Measurements from ENCODE around the gene RASEF.
"Not testable (repeated sequence)": the region's sequence is repeated elsewhere in the genome, so short reads cannot be mapped to it uniquely, and the experiment has no call there.

Gene RASEF

GRCh38 chr9:83062651-83063527 lies at the start of gene RASEF:
RASEF (minus strand) TSS chr9:83063142; CDS start chr9:83062867, 275 bp downstream.
- in situ Hi-C loops (cut with HindIII; ENCODE audit: low pct_ligation_motif_present, low pct_unique_long_range_greater_than_20kb, low sequenced_read_pairs), result no loop called here
- peak; percentile 69 for DNase-seq

- DNase-seq, result no peak
- in situ Hi-C loops (cut with HindIII; ENCODE audit: low pct_ligation_motif_present, low pct_unique_long_range_greater_than_20kb, low sequenced_read_pairs), result no loop called here
Measured at GRCh38 chr9:83111169-83111568, 48.2 kb upstream of the RASEF start.

GRCh38 chr9:83109296-83109695 lies 46.4 kb upstream of the RASEF start:
- no peak for DNase-seq
- in situ Hi-C loops (cut with HindIII; ENCODE audit: low pct_ligation_motif_present, low pct_unique_long_range_greater_than_20kb, low sequenced_read_pairs), result no loop called here

- in situ Hi-C loops (cut with HindIII; ENCODE audit: low pct_ligation_motif_present, low pct_unique_long_range_greater_than_20kb, low sequenced_read_pairs), result no loop called here
- no peak for DNase-seq
Measured at GRCh38 chr9:83108208-83108607, 45.3 kb upstream of the RASEF start.

GRCh38 chr9:83106772-83107171 lies 43.8 kb upstream of the RASEF start:
- no peak for DNase-seq
- in situ Hi-C loops (cut with HindIII; ENCODE audit: low pct_ligation_motif_present, low pct_unique_long_range_greater_than_20kb, low sequenced_read_pairs), result no loop called here

GRCh38 chr9:83106263-83106662 lies 43.3 kb upstream of the RASEF start:
- no peak for DNase-seq

GRCh38 chr9:83097633-83098032 lies 34.7 kb upstream of the RASEF start:
- no peak for DNase-seq
- in situ Hi-C loops (cut with HindIII; ENCODE audit: low pct_ligation_motif_present, low pct_unique_long_range_greater_than_20kb, low sequenced_read_pairs), result no loop called here

More at GRCh38 chr9:83106263-83106662, 43.3 kb upstream of the RASEF start:
- in situ Hi-C loops (cut with HindIII; ENCODE audit: low pct_ligation_motif_present, low pct_unique_long_range_greater_than_20kb, low sequenced_read_pairs), result no loop called here

GRCh38 chr9:83093311-83093710 lies 30.4 kb upstream of the RASEF start:
- in situ Hi-C loops (cut with HindIII; ENCODE audit: low pct_ligation_motif_present, low pct_unique_long_range_greater_than_20kb, low sequenced_read_pairs), result not testable (repeated sequence)

GRCh38 chr9:83081846-83082245 lies 18.9 kb upstream of the RASEF start:
- DNase-seq, result no peak
- in situ Hi-C loops (cut with HindIII; ENCODE audit: low pct_ligation_motif_present, low pct_unique_long_range_greater_than_20kb, low sequenced_read_pairs), result no loop called here

More at GRCh38 chr9:83093311-83093710, 30.4 kb upstream of the RASEF start:
- not testable (repeated sequence) for DNase-seq

GRCh38 chr9:83081010-83081409 lies 18.1 kb upstream of the RASEF start:
- in situ Hi-C loops (cut with HindIII; ENCODE audit: low pct_ligation_motif_present, low pct_unique_long_range_greater_than_20kb, low sequenced_read_pairs), result no loop called here
- DNase-seq, result no peak

GRCh38 chr9:83075932-83076331 lies 13.0 kb upstream of the RASEF start:
- in situ Hi-C loops (cut with HindIII; ENCODE audit: low pct_ligation_motif_present, low pct_unique_long_range_greater_than_20kb, low sequenced_read_pairs), result not testable (repeated sequence)

GRCh38 chr9:83072498-83072897 lies 9.6 kb upstream of the RASEF start:
- in situ Hi-C loops (cut with HindIII; ENCODE audit: low pct_ligation_motif_present, low pct_unique_long_range_greater_than_20kb, low sequenced_read_pairs); DNase-seq: not testable (repeated sequence)

More at GRCh38 chr9:83075932-83076331, 13.0 kb upstream of the RASEF start:
- not testable (repeated sequence) for DNase-seq

- in situ Hi-C loops (cut with HindIII; ENCODE audit: low pct_ligation_motif_present, low pct_unique_long_range_greater_than_20kb, low sequenced_read_pairs), result no loop called here
- no peak for DNase-seq
Measured at GRCh38 chr9:83071626-83072025, 8.7 kb upstream of the RASEF start.

GRCh38 chr9:83070261-83070660 lies 7.3 kb upstream of the RASEF start:
- in situ Hi-C loops (cut with HindIII; ENCODE audit: low pct_ligation_motif_present, low pct_unique_long_range_greater_than_20kb, low sequenced_read_pairs), result no loop called here
- DNase-seq, result no peak

- in situ Hi-C loops (cut with HindIII; ENCODE audit: low pct_ligation_motif_present, low pct_unique_long_range_greater_than_20kb, low sequenced_read_pairs), result no loop called here
- no peak for DNase-seq
Measured at GRCh38 chr9:83069651-83070050, 6.7 kb upstream of the RASEF start.

GRCh38 chr9:83068414-83068813 lies 5.5 kb upstream of the RASEF start:
- no peak for DNase-seq
- in situ Hi-C loops (cut with HindIII; ENCODE audit: low pct_ligation_motif_present, low pct_unique_long_range_greater_than_20kb, low sequenced_read_pairs), result no loop called here

GRCh38 chr9:83067579-83067978 lies 4.6 kb upstream of the RASEF start:
- in situ Hi-C loops (cut with HindIII; ENCODE audit: low pct_ligation_motif_present, low pct_unique_long_range_greater_than_20kb, low sequenced_read_pairs), result no loop called here

GRCh38 chr9:83066771-83067170 lies 3.8 kb upstream of the RASEF start:
- in situ Hi-C loops (cut with HindIII; ENCODE audit: low pct_ligation_motif_present, low pct_unique_long_range_greater_than_20kb, low sequenced_read_pairs), result no loop called here
- DNase-seq, result peak; percentile 81

More at GRCh38 chr9:83067579-83067978, 4.6 kb upstream of the RASEF start:
- DNase-seq, result no peak

GRCh38 chr9:83065233-83065632 lies 2.3 kb upstream of the RASEF start:
- in situ Hi-C loops (cut with HindIII; ENCODE audit: low pct_ligation_motif_present, low pct_unique_long_range_greater_than_20kb, low sequenced_read_pairs), result no loop called here
- no peak for DNase-seq
